ENCODE results near the gene STAB1.
A peak's percentile ranks its signal among the peaks of the same experiment; 100 is the strongest.

STAB1 gene, protein sequence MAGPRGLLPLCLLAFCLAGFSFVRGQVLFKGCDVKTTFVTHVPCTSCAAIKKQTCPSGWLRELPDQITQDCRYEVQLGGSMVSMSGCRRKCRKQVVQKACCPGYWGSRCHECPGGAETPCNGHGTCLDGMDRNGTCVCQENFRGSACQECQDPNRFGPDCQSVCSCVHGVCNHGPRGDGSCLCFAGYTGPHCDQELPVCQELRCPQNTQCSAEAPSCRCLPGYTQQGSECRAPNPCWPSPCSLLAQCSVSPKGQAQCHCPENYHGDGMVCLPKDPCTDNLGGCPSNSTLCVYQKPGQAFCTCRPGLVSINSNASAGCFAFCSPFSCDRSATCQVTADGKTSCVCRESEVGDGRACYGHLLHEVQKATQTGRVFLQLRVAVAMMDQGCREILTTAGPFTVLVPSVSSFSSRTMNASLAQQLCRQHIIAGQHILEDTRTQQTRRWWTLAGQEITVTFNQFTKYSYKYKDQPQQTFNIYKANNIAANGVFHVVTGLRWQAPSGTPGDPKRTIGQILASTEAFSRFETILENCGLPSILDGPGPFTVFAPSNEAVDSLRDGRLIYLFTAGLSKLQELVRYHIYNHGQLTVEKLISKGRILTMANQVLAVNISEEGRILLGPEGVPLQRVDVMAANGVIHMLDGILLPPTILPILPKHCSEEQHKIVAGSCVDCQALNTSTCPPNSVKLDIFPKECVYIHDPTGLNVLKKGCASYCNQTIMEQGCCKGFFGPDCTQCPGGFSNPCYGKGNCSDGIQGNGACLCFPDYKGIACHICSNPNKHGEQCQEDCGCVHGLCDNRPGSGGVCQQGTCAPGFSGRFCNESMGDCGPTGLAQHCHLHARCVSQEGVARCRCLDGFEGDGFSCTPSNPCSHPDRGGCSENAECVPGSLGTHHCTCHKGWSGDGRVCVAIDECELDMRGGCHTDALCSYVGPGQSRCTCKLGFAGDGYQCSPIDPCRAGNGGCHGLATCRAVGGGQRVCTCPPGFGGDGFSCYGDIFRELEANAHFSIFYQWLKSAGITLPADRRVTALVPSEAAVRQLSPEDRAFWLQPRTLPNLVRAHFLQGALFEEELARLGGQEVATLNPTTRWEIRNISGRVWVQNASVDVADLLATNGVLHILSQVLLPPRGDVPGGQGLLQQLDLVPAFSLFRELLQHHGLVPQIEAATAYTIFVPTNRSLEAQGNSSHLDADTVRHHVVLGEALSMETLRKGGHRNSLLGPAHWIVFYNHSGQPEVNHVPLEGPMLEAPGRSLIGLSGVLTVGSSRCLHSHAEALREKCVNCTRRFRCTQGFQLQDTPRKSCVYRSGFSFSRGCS (N-terminal part only)

DNA sequence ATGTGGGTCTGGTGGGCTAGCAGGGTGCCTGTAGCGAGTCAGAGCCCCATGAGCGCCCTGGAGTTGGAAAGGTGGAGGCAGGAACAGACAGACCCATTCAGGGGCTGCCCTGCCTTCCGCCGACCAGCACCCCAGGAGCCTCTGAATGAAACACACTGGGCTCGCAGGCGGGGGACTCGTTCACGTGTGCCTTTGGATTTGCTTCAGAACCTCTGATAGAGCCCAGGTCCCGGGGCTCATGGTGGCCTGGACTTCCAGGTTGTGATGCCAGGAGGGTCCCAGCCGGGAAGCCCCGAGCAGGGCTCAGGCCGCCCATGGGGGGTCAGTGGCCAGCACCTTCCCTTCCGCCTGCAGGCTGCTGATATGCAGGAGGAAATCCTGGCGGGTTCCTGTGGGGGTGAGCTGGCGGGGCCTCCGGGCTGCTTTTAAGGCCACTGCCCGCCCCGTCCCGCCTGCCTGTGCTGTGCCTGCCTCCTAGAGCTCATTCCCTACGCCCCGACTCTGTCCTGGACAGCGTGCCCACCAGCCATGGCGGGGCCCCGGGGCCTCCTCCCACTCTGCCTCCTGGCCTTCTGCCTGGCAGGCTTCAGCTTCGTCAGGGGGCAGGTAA is at the start of gene STAB1:
TSS of gene STAB1 (plus strand) at position 453 of the 610 bp plus-strand sequence. CDS start at position 529, 76 bp downstream.
- DNase-seq (ENCODE audit: low read depth in 2 of 3, low spot score in 2 of 3) = no peak

DNA sequence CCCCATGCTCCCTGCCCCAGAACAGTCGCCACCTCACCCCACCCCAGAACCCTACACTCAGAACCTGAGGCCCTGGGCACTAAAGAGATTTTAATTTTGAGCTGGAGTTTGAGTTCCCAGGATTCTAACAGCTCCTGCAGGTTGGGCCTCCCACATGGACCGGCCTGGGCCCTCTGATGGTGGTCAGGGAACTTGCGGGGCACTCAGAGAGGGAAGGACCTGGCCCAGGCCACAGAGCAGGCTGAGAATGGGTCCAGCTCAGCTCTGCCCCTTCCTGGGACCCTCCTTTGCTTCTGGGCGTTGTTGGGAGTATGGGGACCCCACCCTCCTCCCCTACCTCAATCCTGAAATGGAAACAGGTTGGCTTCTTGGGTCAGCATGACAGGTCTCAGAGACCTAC is 49.1 kb upstream of the STAB1 start:
- DNase-seq (ENCODE audit: low read depth in 2 of 3, low spot score in 2 of 3) = no peak

DNA sequence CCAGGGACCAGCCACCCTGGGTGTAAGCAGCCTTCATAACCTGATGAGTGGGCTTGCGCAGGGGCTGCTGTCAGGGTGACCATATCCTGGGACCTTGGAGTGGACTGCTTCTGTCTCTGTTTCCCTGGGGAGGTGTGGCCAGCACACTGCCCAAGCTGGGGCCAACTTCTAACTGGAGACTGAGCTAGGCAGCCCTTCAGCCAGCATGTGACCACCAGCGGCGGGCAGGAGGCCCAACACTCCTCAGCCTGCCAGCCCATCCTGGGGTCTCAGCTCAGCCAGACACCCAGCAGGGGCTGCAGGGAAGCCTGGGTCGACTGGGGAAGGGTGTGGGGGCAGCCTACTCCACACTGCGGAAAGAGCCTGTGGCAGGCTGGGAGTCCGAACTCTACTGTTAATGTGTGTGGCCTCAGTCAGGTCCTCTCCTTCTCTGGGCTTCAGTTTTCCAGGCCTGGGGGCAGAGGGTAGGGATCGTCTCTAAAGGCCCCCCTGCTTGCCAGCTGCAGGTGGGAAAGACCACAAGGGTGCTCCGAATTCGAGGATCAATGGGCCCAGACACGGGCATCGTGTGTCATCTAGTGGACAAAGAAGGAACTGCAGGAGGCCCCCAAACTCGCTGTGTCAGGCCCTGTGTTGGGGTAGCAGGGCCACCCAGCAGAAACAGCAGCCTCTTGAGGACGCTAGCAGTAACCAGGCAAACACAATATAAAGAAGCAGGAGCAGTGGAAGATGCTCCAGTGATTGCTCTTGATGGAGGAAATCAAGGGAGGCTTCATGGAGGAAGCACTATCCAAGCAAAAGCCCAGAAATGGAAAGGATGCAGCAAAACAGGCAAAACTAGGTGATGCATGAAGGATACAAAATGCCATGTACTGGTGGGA is 48.3 kb upstream of the STAB1 start:
- peak; percentile 34 to 59 (median 57) for DNase-seq (ENCODE audit: low read depth in 2 of 3, low spot score in 2 of 3)

DNA sequence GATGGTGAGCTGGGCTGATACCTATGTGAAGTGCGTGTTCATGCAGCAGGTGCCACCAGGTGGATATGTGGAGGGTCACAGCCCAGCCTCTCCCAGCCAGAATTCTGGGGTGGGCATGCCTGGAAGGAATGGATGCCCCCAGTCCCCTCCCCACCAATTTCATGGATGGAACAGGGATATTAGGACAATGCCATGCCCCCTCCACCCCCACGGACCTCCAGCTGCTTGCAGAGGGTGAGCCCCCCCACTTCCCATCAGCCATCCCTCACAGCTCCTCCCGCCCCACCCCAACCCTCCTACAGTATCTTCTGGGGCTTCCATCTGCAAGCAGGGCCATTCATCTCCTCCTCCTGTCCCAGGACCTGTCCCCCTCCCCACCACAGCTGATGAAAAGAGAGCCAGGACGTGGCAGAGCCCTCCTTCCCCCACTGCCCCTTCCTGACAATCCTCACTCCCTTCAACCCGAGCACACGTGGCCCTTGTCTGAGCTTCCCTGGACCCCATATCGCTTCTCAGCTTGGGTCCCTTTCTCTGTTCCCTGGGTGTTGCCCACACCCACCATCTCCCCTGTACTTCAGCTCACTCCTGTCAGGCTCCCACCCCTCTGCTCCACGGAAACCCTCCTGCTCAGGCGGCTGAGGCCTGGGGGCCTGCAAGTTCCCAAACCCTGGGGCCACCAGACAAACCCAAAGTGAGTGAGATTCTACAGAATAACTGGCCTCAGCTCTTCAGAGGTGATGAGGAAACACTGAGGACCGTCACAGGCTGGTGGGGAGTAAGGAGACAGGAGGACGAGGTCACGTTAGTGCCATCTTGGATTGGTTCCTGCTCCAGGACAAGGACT is 47.4 kb upstream of the STAB1 start:
- DNase-seq (ENCODE audit: low read depth in 2 of 3, low spot score in 2 of 3) = no peak

DNA sequence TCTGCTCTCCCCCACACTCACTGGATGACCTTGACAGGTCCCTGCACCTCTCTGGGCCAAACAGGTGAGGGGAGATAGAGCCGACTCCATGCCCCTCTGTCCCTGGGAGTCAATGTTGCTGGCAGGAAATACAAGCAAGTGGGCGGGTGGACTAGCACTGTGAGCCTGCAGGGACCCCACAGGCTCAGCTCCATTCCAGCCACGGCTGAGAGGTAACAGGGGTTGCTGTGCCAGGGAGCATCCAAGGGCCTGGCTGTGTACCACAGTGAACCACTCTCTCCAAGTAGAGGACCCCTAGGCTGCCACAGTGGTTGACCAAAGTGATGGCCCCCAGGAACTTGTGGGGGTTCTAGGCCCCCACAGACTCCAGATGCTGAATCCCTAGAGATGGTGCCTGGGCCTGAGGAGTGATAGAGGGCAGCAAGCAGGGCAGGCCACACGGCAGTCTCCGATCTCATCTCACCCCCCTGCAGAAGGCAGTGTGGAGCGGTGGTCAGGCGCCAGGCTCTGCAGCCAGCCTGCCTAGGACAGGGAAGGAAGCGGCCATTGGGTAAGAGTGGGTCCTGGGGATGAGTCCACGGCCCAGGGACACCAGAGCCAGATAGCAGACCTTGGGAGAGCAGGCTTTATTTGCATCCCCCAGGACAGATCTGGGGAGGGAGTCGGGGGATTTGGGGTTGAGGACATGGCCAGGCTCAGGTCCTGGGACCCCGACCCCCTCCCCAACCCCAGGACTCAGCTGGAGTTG is 44.5 kb upstream of the STAB1 start:
- DNase-seq (ENCODE audit: low read depth in 2 of 3, low spot score in 2 of 3) = no peak

DNA sequence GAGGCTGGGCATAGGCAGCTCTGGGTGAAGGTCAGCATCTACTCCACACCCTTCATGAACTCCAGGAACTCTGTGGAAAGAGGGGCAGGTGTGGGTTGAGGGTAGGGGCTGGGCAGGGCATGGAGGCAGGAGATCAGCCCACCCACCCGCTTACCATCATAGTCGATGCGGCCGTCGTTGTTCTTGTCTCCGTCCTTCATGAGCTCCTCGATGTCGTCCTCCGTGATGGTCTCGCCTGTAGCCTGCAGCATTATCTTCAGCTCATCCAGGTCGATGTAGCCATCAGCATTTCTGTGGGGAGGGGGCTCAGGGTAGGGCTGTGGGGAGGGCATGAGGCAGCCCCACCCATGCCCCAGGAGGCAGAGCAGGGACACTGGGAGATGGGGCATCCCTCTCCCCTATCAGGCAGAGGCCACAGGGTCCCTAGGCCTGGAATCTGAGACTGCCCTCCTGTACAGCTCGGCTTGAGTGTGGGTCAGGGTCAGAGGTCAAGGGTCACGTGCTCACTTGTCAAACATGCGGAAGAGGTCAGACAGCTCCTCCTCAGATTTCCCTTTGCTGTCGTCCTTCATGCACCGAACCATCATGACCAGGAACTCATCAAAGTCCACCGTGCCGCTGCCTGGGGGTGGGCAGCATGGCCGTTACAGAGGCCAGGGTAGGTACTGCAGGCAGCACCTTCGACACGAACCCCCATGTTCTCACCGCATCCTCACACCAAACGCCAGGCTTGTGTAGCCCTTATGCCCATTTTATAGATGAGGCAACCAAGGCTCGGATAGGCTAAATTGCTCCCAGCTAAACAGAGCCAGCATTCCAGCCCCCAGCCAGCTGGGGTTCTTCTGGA is 43.7 kb upstream of the STAB1 start:
- DNase-seq (ENCODE audit: low read depth in 2 of 3, low spot score in 2 of 3) = no peak

DNA sequence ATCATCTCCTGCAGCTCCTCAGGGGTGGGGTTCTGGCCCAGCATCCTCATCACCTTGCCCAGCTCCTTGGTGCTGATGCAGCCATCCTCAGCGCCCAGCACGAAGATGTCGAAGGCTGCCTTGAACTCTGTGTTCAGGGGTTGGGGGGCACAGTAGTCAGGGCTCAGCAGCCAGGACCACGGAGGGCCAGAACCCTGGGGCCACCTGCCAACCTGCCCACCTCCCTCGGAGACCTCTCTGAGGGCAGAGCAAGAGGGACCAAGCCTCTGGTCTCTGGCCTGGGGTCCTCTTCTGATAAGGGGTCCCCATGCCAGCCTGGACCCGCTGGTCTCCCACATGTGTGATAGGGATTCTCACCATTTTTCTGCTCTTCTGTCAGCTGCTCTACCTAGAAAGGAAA is 43.0 kb upstream of the STAB1 start:
- DNase-seq (ENCODE audit: low read depth in 2 of 3, low spot score in 2 of 3) = no peak

DNA sequence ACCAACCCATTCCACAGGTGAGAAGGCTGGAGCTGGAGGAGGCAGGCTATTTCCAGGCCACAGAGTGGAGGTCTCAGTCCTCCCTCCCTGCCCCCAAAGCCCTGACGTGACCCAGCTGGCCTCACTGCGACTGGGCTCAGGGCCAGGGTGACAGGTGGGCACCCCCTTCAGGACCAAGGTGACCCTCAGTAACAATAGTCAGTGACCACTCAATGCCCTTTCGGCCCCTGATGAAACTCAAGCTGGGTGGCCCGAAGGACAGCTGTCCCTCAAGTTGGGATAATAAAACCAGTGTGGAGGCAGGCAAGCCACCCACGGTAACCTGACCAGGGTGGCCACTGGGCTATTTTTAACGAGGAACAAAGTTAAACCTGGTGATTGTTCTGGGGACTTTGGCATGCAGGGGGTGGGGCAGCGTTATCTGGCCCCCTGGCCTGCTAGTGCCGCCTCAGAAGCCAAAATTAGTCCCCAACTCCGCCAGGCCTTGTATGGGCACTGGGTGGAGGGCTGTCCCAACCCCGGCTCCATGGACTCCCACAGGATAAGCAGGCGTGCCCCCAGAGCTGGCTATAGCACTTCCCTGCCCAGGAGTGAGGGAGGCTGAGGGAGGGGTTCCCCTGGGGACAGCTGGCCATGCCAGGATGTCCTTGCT is 42.4 kb upstream of the STAB1 start:
- no peak for DNase-seq (ENCODE audit: low read depth in 2 of 3, low spot score in 2 of 3)

DNA sequence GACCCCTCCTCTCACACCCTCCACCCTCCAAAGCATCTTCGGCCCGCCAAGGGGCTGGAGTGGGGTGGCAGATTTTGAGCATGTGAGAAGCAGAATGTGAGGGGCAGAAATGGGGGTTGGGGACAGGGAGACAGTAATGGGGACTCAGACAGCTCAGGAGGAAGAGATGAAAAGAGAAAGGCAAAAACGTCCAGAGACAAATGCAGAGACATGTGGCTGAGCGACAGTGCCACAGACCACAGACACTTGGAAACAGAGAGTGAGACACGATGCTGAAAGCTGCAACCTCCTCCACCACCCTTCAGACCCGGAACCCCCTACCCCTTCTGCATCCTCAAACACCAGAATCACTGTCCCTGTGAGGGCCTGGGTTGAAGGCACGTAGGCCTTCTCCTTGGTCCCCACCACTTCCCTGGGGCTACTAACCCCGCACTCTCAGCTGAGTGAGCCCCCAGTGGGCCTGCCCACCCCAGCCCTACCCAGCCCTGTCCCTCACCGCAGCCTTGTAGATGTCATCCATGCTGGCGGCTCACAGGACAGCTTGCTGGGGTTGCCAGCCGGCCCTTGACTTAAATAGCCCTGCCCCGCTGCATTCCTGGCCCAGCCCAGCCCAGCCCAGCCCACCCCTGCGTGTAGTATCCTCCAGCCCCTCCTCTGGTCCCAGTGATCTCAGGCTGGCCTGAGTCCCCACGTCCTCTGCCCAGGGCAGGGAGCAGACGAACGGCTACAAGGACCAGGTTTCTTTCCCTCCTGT is 41.5 kb upstream of the STAB1 start, which contains the start of gene TNNC1:
TSS of gene TNNC1 (minus strand) at position 546 of the 754 bp plus-strand sequence. CDS start at position 520, 26 bp downstream.
- no peak for DNase-seq (ENCODE audit: low read depth in 2 of 3, low spot score in 2 of 3)

DNA sequence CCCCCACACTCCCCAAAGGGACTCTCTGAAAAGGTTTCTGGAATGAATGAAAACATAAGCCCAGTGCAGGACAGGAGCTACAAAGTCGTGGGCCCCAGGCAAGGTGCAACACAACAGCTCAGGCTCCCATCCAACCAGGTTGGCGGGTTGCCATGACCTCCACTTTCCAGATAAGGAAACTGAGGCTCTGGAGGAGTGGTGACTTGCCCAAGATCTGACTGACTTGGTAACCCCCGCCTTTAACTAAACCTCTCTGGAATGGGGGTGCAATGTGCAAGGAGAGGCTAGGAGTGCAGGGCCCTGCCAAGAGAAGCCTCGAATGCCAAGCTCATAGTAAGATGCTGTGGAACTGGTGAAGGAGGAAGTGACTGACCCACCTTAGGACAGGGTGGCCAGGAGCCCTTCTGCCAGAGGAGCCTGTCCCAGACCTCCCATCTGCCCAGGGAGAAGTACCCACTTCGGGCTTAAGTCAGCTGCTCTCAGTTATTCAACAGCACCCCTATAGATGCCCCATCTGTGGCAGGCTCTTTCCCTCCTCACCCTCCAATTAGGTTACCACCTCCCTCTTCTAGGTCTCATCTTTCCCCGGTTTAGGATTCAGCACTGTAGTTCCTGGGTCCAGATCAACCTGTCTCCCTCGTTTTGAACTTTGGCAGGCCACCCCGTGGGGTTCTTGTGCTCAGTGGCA is 40.7 kb upstream of the STAB1 start:
- DNase-seq (ENCODE audit: low read depth in 2 of 3, low spot score in 2 of 3) = no peak

DNA sequence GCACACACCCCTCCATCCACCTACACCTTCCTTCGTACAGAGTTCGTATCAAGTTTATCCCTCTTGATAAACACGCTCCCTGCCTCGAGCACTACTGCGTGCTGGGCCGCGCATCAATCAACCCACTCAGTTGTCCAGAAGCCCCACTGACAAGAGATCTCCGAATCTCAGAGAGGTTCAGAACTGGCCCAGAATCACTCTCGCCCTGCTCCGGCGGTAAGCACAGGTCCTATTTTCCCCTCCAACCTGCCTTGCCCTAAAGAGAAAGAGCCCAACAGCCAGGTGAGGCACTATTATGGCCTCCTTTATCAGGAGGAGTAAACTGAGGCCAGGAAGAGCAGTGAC is 40.2 kb upstream of the STAB1 start:
- DNase-seq (ENCODE audit: low read depth in 2 of 3, low spot score in 2 of 3) = no peak

DNA sequence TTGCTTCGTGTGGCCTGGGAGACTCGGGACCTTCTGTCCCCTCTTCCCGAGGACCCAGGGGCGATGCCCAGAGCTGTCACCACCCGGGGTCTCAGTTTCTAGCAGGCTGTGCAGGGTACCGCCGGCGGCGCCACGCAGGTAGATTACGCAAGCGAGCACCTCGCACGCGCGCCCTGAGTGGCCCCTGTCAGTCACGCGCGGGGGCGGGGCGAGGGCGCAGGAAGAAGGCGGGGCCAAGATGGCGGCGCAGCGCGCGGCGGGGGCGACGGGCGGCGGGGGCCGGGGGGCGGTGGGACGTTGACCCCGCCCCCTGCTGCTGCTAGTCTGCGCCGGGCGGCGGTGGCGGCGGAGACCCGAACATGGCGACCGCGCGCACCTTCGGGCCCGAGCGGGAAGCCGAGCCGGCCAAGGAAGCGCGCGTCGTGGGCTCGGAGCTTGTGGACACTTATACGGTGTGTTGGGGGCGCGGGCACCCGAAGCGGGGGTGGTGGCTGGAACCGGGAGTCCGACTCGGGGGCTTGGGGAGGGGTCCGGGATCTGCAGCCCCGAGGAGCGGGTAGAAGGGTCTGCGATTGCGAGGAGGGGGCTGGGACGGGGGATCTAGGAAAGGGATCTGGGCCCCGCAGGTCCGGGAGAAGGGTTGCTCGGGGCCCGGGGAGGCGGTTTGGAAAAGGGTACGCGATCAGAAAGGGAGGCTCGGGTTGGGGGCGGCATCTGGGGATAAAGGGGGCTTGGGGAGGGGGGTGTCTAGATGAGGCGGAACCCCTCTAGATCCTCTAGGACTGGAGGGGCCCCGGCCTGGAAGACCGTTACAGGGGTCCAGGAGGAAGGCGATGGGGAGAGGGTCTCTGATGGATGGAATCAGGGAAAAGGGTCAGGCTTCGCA is 39.6 kb upstream of the STAB1 start, which contains the start of gene NISCH:
TSS of gene NISCH (plus strand) at position 322 of the 886 bp plus-strand sequence. CDS start at position 360, 38 bp downstream.
- peak; percentile 89 to 97 (median 93) for DNase-seq (ENCODE audit: low read depth in 2 of 3, low spot score in 2 of 3)

DNA sequence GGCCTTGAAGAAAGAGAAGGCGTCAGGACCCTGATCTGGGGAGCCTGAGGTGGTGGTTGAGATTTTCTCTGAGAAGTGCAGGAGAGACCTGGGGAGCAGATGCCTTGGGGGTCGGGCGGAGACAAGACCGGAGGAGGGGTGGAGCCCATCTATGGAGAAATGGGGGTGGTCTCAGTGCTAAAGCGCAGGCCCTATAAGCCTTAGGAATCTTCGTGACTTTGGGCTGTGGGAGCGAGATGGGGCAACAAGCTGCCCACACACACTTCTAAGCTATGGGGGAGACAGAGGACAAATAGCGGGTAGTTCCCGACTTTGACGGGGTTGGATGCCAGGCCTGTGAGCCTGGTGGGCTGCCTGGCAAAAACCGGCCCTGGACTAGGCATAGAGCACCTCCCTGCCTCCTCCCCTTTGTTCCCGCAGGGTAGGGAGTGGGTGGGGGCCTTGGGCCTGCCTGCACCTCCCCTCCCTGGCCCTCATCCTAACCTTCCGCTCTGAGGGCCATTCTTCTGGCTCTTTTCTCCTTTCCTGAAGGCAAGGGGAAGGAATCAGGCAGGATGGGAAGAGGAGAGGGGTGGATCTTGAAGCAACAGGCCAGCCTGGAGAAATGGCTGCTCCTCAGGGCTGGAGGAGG is 38.9 kb upstream of the STAB1 start:
- no peak for DNase-seq (ENCODE audit: low read depth in 2 of 3, low spot score in 2 of 3)

DNA sequence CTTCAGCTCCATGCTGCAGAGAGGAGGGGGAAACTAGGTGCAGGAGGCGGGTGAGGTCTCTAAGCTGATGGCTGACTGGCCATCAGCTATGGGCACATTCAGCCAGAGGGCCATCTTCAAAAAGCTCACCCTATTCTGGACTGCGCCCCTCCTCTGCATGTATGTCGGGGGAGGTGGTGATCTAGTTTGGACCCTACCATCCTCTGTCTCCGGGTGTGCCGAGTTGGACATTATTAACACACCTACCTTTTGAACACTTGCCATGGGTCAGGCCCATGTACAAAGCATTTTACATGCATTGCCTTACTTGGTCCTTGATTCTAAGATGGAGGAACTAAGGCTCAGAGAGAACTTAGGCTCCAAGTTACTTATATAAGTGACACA is 38.3 kb upstream of the STAB1 start:
- DNase-seq (ENCODE audit: low read depth in 2 of 3, low spot score in 2 of 3) = no peak

All from activated CD8-positive, alpha-beta memory T cell treated with anti-CD3 and anti-CD28 coated beads for 48 hours (primary cell).